Measurements from ENCODE around the gene RAB6A.
"Not testable (repeated sequence)": the region's sequence is repeated elsewhere in the genome, so short reads cannot be mapped to it uniquely, and the experiment has no call there.

The RAB6A gene

DNA sequence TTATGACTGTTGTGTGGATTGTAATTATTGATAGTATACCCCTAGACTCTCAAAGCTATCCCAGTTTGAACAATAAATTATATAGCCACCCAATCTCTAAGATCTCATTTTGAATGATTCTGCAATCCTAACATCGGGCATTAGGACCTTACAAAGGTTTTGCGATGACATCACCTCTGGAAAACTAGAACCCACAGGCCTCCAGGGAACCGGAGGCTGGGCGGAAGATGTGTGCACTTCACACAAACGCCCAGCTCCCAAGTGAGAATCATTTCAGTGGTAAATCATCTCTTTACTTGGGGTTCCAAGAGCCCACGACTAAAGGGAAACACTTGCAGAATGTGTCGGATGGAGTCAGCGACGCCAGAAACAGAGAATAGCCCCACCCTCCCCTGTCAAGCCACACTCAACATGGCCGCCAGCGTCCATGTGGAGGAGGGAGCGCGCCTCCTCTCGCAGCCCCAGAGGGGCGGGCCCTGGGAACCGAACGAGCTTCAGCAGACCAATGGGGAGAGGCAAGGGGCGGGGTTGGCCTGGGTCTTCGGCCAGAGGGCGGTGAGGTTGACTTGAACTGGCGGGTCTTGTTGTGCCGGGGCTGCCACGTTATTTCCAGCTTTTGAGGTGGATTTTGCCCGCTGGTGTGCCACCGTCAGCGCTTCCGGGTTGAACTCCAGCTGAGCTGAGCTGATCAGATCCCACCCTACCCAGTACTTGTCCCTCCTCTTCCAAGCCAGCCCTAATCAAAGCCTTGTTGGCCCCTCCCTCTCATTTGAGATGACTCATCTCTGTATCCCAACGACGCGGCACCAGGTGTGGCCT, 18.4 kb upstream of the RAB6A start:
- Histone ChIP-seq H3K27me3 (ENCODE audit: insufficient read depth, low read depth) (no peaks in the 10 kb centered on the region), H3K79me2 (ENCODE audit: insufficient read depth, low read depth) (no peaks in the 10 kb centered on the region), H3K4me2 (peak overlapping the region; percentile 94), H3K36me3 (ENCODE audit: insufficient read depth) (no peaks in the 10 kb centered on the region), H2AFZ (ENCODE audit: low read depth) (peak overlapping the region; percentile 86), H3K9ac (peak overlapping the region; percentile 75), H3K27ac (peak overlapping the region; percentile 85), H3K4me3 (IDR thresholded peaks at IDR 0.05; ENCODE audit: insufficient read depth, low read depth, low read length) (no peak overlapping the region), H4K20me1 (ENCODE audit: insufficient read depth) (no peaks in the 10 kb centered on the region), H3K4me1 (ENCODE audit: low read depth, poor library complexity, severe bottlenecking) (peaks cover 26% of the 10 kb centered on the region)
- TF ChIP-seq CTCF (conservative IDR thresholded peaks at IDR 0.05; ENCODE audit: low read depth, low read length) = no peak

- not testable (repeated sequence) for H3K27ac ChIP-seq; H3K4me1 ChIP-seq (ENCODE audit: low read depth, poor library complexity, severe bottlenecking); H4K20me1 ChIP-seq (ENCODE audit: insufficient read depth); H2AFZ ChIP-seq (ENCODE audit: low read depth); H3K9ac ChIP-seq; H3K4me3 ChIP-seq (IDR thresholded peaks at IDR 0.05; ENCODE audit: insufficient read depth, low read depth, low read length); H3K79me2 ChIP-seq (ENCODE audit: insufficient read depth, low read depth); H3K36me3 ChIP-seq (ENCODE audit: insufficient read depth); H3K4me2 ChIP-seq; H3K27me3 ChIP-seq (ENCODE audit: insufficient read depth, low read depth)
Measured at GRCh38 chr11:73770811-73771210, 9.9 kb upstream of the RAB6A start.

DNA sequence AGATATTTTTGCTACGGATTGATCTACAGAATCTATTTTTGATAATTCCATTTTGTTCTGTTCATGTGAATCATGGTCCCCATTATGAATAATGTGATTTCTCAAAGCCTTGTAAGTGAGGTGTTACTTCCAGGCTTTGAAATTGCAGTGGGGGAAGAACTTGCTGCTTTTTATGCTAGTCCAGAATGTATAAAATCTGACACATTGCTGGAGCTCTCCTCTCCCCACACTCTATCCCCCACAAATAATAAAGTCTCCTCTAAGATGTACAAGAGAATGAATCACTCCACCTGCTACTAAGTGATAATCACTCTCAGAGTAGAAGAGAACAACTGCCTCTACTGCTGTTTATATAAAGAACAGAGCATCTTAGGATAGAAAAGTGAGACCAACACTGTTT, 5.9 kb upstream of the RAB6A start:
- no peak overlapping the region for H3K4me2 ChIP-seq
- no peak overlapping the region for H3K4me3 ChIP-seq (IDR thresholded peaks at IDR 0.05; ENCODE audit: insufficient read depth, low read depth, low read length)
- H4K20me1 ChIP-seq (ENCODE audit: insufficient read depth) = no peaks in the 10 kb centered on the region
- no peak overlapping the region for H2AFZ ChIP-seq (ENCODE audit: low read depth)
- H3K79me2 ChIP-seq (ENCODE audit: insufficient read depth, low read depth) = no peaks in the 10 kb centered on the region
- no peaks in the 10 kb centered on the region for H3K27me3 ChIP-seq (ENCODE audit: insufficient read depth, low read depth)
- peaks cover 3% of the 10 kb centered on the region for H3K4me1 ChIP-seq (ENCODE audit: low read depth, poor library complexity, severe bottlenecking)
- TF ChIP-seq CTCF (conservative IDR thresholded peaks at IDR 0.05; ENCODE audit: low read depth, low read length) = no peak
- no peaks in the 10 kb centered on the region for H3K36me3 ChIP-seq (ENCODE audit: insufficient read depth)
- H3K9ac ChIP-seq = no peak overlapping the region
- H3K27ac ChIP-seq = no peak overlapping the region

DNA sequence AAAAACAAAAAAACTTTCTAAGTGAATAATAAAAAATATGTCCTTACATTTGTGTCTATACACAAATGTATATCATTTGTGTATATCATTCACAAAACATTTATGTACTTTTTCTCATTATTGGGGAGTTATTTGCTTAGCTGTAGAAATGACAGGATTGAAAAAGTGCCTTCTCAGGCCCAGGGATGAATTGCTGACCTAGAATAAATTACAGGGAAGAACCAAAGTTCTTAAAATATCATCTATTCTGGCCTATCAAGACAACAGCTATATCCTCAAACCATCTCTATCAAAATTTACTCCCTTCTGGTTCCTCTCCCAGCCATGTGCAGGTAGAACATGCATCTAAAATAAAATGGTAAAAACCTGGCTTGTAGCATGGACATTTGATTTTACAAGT, 1.9 kb upstream of the RAB6A start:
- Histone ChIP-seq H2AFZ (ENCODE audit: low read depth) (no peak overlapping the region), H3K79me2 (ENCODE audit: insufficient read depth, low read depth) (peaks cover 25% of the 10 kb centered on the region), H3K4me1 (ENCODE audit: low read depth, poor library complexity, severe bottlenecking) (peaks cover 19% of the 10 kb centered on the region), H3K27me3 (ENCODE audit: insufficient read depth, low read depth) (no peaks in the 10 kb centered on the region), H3K4me3 (IDR thresholded peaks at IDR 0.05; ENCODE audit: insufficient read depth, low read depth, low read length) (no peak overlapping the region), H4K20me1 (ENCODE audit: insufficient read depth) (no peaks in the 10 kb centered on the region), H3K27ac (no peak overlapping the region), H3K9ac (no peak overlapping the region), H3K36me3 (ENCODE audit: insufficient read depth) (no peaks in the 10 kb centered on the region), H3K4me2 (no peak overlapping the region)
- TF ChIP-seq CTCF (conservative IDR thresholded peaks at IDR 0.05; ENCODE audit: low read depth, low read length) = no peak

GRCh38 chr11:73761403-73761945, 600 bp upstream of the RAB6A start:
- H3K4me1 ChIP-seq (ENCODE audit: low read depth, poor library complexity, severe bottlenecking) = peaks cover 19% of the 10 kb centered on the region
- H3K36me3 ChIP-seq (ENCODE audit: insufficient read depth) = no peaks in the 10 kb centered on the region
- H2AFZ ChIP-seq (ENCODE audit: low read depth) = peak overlapping the region; percentile 80
- no peak for TF ChIP-seq CTCF (conservative IDR thresholded peaks at IDR 0.05; ENCODE audit: low read depth, low read length)
- H3K4me2 ChIP-seq = peak overlapping the region; percentile 27
- no peaks in the 10 kb centered on the region for H4K20me1 ChIP-seq (ENCODE audit: insufficient read depth)
- no peak overlapping the region for H3K4me3 ChIP-seq (IDR thresholded peaks at IDR 0.05; ENCODE audit: insufficient read depth, low read depth, low read length)
- H3K79me2 ChIP-seq (ENCODE audit: insufficient read depth, low read depth) = peaks cover 33% of the 10 kb centered on the region
- peak overlapping the region; percentile 20; the same call in 1 of the 2 replicates for H3K27ac ChIP-seq
- H3K27me3 ChIP-seq (ENCODE audit: insufficient read depth, low read depth) = no peaks in the 10 kb centered on the region
- H3K9ac ChIP-seq = peak overlapping the region; percentile 68; the same call in 1 of the 2 replicates
